Measurements from ENCODE around the gene KLF15. TPM values are rescaled to one million over a fixed set of nuclear protein-coding genes. Genes with fewer than 3 reads are reported as not detected.

Gene KLF15
- polyA plus RNA-seq, 1 donor (not counting 4 experiments of a cell fraction or from before 2014, with no cell fraction given), result 0.03 TPM

GRCh38 chr3:126392246-126392645 lies 35.0 kb upstream of the KLF15 start:
- dilution Hi-C loops (cut with MboI; ENCODE audit: extremely low pct_ligation_motif_present, low sequenced_read_pairs), result no loop called here
- no peak overlapping the region for H3K9ac ChIP-seq (ENCODE audit: control insufficient read depth, extremely low read depth, insufficient read depth, low read length)
- DNase-seq (ENCODE audit: low read depth, low spot score), result no peak
- peaks cover 2% of the 10 kb centered on the region for H3K4me1 ChIP-seq (ENCODE audit: control insufficient read depth, extremely low read depth, insufficient read depth, low read length)
- H2AFZ ChIP-seq (ENCODE audit: control insufficient read depth, low read length), result no peak overlapping the region
- H3K36me3 ChIP-seq (ENCODE audit: control insufficient read depth in 2 of 2, extremely low read depth in 1 of 2, insufficient read depth in 2 of 2, low read length in 2 of 2), result no peaks in the 10 kb centered on the region
- no peaks in the 10 kb centered on the region for H4K20me1 ChIP-seq (ENCODE audit: control insufficient read depth, extremely low read depth, insufficient read depth, low read length)
- no peak overlapping the region for H3K4me2 ChIP-seq (ENCODE audit: control insufficient read depth, extremely low read depth, insufficient read depth, low read depth, low read length)
- H3K9me1 ChIP-seq (ENCODE audit: control insufficient read depth, extremely low read depth, insufficient read depth, low read length), result no peaks in the 10 kb centered on the region
- H3K9me3 ChIP-seq (ENCODE audit: control insufficient read depth, low read depth, low read length), result no peaks in the 10 kb centered on the region
- peaks cover 54% of the 10 kb centered on the region for H3K27me3 ChIP-seq (ENCODE audit: control insufficient read depth, extremely low read depth, insufficient read depth, low read length)
- no peak overlapping the region for H3K27ac ChIP-seq (ENCODE audit: control insufficient read depth, insufficient read depth, low read length)
- H3K4me3 ChIP-seq (ENCODE audit: control insufficient read depth in 2 of 3, extremely low read depth in 1 of 3, insufficient read depth in 2 of 3, low read depth in 1 of 3, low read length in 3 of 3), result no peak overlapping the region
- no peak for FAIRE-seq
- TF ChIP-seq EZH2 (IDR thresholded peaks at IDR 0.05; ENCODE audit: low read length) (no peak), CTCF (optimal IDR thresholded peaks at IDR 0.05 in 1 of 3, IDR thresholded peaks at IDR 0.05 in 1 of 3, conservative IDR thresholded peaks at IDR 0.05 in 1 of 3; ENCODE audit: extremely low read depth in 1 of 3, insufficient read depth in 2 of 3, low read length in 3 of 3) (no peak)
- no peaks in the 10 kb centered on the region for H3K79me2 ChIP-seq (ENCODE audit: control insufficient read depth, insufficient read depth, low read length)

- Histone ChIP-seq H3K36me3 (ENCODE audit: control insufficient read depth in 2 of 2, extremely low read depth in 1 of 2, insufficient read depth in 2 of 2, low read length in 2 of 2) (no peaks in the 10 kb centered on the region), H3K4me1 (ENCODE audit: control insufficient read depth, extremely low read depth, insufficient read depth, low read length) (peaks cover 2% of the 10 kb centered on the region), H3K79me2 (ENCODE audit: control insufficient read depth, insufficient read depth, low read length) (no peaks in the 10 kb centered on the region), H3K27ac (ENCODE audit: control insufficient read depth, insufficient read depth, low read length) (no peak overlapping the region), H4K20me1 (ENCODE audit: control insufficient read depth, extremely low read depth, insufficient read depth, low read length) (no peaks in the 10 kb centered on the region), H3K9ac (ENCODE audit: control insufficient read depth, extremely low read depth, insufficient read depth, low read length) (no peak overlapping the region), H3K9me1 (ENCODE audit: control insufficient read depth, extremely low read depth, insufficient read depth, low read length) (no peaks in the 10 kb centered on the region), H3K9me3 (ENCODE audit: control insufficient read depth, low read depth, low read length) (no peaks in the 10 kb centered on the region), H2AFZ (ENCODE audit: control insufficient read depth, low read length) (no peak overlapping the region), H3K4me2 (ENCODE audit: control insufficient read depth, extremely low read depth, insufficient read depth, low read depth, low read length) (no peak overlapping the region), H3K4me3 (ENCODE audit: control insufficient read depth in 2 of 3, extremely low read depth in 1 of 3, insufficient read depth in 2 of 3, low read depth in 1 of 3, low read length in 3 of 3) (no peak overlapping the region), H3K27me3 (ENCODE audit: control insufficient read depth, extremely low read depth, insufficient read depth, low read length) (peaks cover 54% of the 10 kb centered on the region)
- TF ChIP-seq CTCF (optimal IDR thresholded peaks at IDR 0.05 in 1 of 3, IDR thresholded peaks at IDR 0.05 in 1 of 3, conservative IDR thresholded peaks at IDR 0.05 in 1 of 3; ENCODE audit: extremely low read depth in 1 of 3, insufficient read depth in 2 of 3, low read length in 3 of 3) (no peak), EZH2 (IDR thresholded peaks at IDR 0.05; ENCODE audit: low read length) (no peak)
- dilution Hi-C loops (cut with MboI; ENCODE audit: extremely low pct_ligation_motif_present, low sequenced_read_pairs), result no loop called here
- no peak for FAIRE-seq
- no peak for DNase-seq (ENCODE audit: low read depth, low spot score)
These were observed 34.4 kb upstream of the KLF15 start for GRCh38 chr3:126391631-126392030.
